Smooth muscle cell (in vitro differentiated cells): ENCODE data around the gene PDGFC. TPM values are rescaled to one million over a fixed set of nuclear protein-coding genes. Genes with fewer than 3 reads are reported as not detected.

Source experiments
- DNase-seq: peaks from one replicate; lab custom pipeline; 2025; ENCODE audit not compliant: unreplicated experiment; lab: John Stamatoyannopoulos, UW
- H2AFZ ChIP-seq: fragments of 200-600 bp; sonication (generic); 2 replicates; pipeline ENCODE4 v1.6.0; 2016; ENCODE audit warnings: antibody characterized with exemption, low read depth, mild to moderate bottlenecking
- H3F3A ChIP-seq: fragments of 200-600 bp; sonication (generic); 2 replicates; pipeline ENCODE4 v1.6.0; 2017; ENCODE audit warnings: antibody characterized with exemption, low read depth
- H3K27ac ChIP-seq: fragments of 200-600 bp; sonication (generic); 2 replicates; pipeline ENCODE4 v1.5.1; 2016; ENCODE audit warnings: low read depth, mild to moderate bottlenecking
- H3K27me3 ChIP-seq: fragments of 200-600 bp; sonication (generic); 2 replicates; pipeline ENCODE4 v1.6.1; 2016; ENCODE audit warnings: low read depth, mild to moderate bottlenecking
- H3K36me3 ChIP-seq: fragments of 200-600 bp; sonication (generic); 2 replicates; pipeline ENCODE4 v1.5.1; 2016; ENCODE audit warnings: low read depth
- H3K4me1 ChIP-seq: fragments of 200-600 bp; sonication (generic); 2 replicates; pipeline ENCODE4 v1.5.1; 2016; ENCODE audit warnings: low read depth
- H3K4me2 ChIP-seq: fragments of 200-600 bp; sonication (generic); 2 replicates; pipeline ENCODE4 v1.6.0; 2016; ENCODE audit warnings: mild to moderate bottlenecking
- H3K4me3 ChIP-seq: fragments of 200-600 bp; sonication (generic); 2 replicates; pipeline ENCODE4 v1.5.1; 2016; ENCODE audit warnings: mild to moderate bottlenecking
- H3K79me2 ChIP-seq: fragments of 200-600 bp; sonication (generic); 2 replicates; pipeline ENCODE4 v1.6.0; 2016; ENCODE audit warnings: low read depth, mild to moderate bottlenecking
- H3K9ac ChIP-seq: fragments of 200-600 bp; sonication (generic); 2 replicates; pipeline ENCODE4 v1.6.0; 2016; ENCODE audit warnings: low read depth
- H3K9me3 ChIP-seq: fragments of 200-600 bp; sonication (generic); replicated peaks from 2 replicates; pipeline ENCODE4 v1.5.1; 2016; ENCODE audit warnings: low read depth
- H4K20me1 ChIP-seq: fragments of 200-600 bp; sonication (generic); 2 replicates; pipeline ENCODE4 v1.6.0; 2016; ENCODE audit warnings: low read depth
- CTCF ChIP-seq: fragments of 200-600 bp; sonication (generic); IDR thresholded peaks from 2 replicates; pipeline ENCODE4 v1.5.1; 2017; ENCODE audit warnings: borderline replicate concordance, mild to moderate bottlenecking, antibody characterized with exemption; ENCODE audit not compliant: insufficient read depth, poor library complexity, severe bottlenecking
- WGBS: methylation state at CpG from one replicate; pipeline ENCODE4 v1.1.7; 2016; ENCODE audit warnings: low lambda C conversion rate; 5-methylcytosine and 5-hydroxymethylcytosine counted together
- polyA plus RNA-seq: library from polyadenylated mRNA; unstranded; fragments of >200 nt; fragmentation: Nextera tagmentation; extraction: Ambion mirVana; gene quantifications from 2 replicates; pipeline ENCODE4 v1.2.1, GENCODE V29; 2016
- total RNA-seq: library from RNA; depleted of rRNA; stranded (reverse); fragments of >200 nt; gene quantifications from 2 replicates; pipeline ENCODE4 v1.2.3, GENCODE V29; 2014

PDGFC gene
- total and polyA plus RNA-seq, 2 experiments from 2014 or later = 56.5 to 135 TPM

- no peak overlapping the region for H3K9ac ChIP-seq
- H3K4me2 ChIP-seq = no peak overlapping the region
- H3K9me3 ChIP-seq = no peaks in the 10 kb centered on the region
- no peak for TF ChIP-seq CTCF
- no peaks in the 10 kb centered on the region for H3K4me1 ChIP-seq
- H3K27ac ChIP-seq = no peak overlapping the region
- H2AFZ ChIP-seq = no peak overlapping the region
- H3K27me3 ChIP-seq = no peaks in the 10 kb centered on the region
- H3K36me3 ChIP-seq = no peaks in the 10 kb centered on the region
- no peaks in the 10 kb centered on the region for H3F3A ChIP-seq
- no peaks in the 10 kb centered on the region for H4K20me1 ChIP-seq
- WGBS = 87% methylated on average over 2 of the region's 2 CpGs
- no peaks in the 10 kb centered on the region for H3K79me2 ChIP-seq
- H3K4me3 ChIP-seq = no peak overlapping the region
- no peak for DNase-seq
These were observed 246.3 kb downstream of the PDGFC start for GRCh38 chr4:156725257-156725656.

GRCh38 chr4:156723951-156724668, 247.5 kb downstream of the PDGFC start:
- Histone ChIP-seq H3K27me3 (no peaks in the 10 kb centered on the region), H3K36me3 (no peaks in the 10 kb centered on the region), H3K79me2 (no peaks in the 10 kb centered on the region), H3K4me2 (no peak overlapping the region), H3K9me3 (no peaks in the 10 kb centered on the region), H4K20me1 (no peaks in the 10 kb centered on the region), H3K27ac (no peak overlapping the region), H3K9ac (no peak overlapping the region), H3K4me1 (no peaks in the 10 kb centered on the region), H3F3A (no peaks in the 10 kb centered on the region), H3K4me3 (no peak overlapping the region), H2AFZ (no peak overlapping the region)
- TF ChIP-seq CTCF = no peak
- WGBS = 93% methylated on average over 11 of the region's 11 CpGs
- no peak for DNase-seq

- Histone ChIP-seq H3K27ac (no peak overlapping the region), H3K9me3 (no peaks in the 10 kb centered on the region), H4K20me1 (no peaks in the 10 kb centered on the region), H3K4me1 (no peaks in the 10 kb centered on the region), H3K79me2 (no peaks in the 10 kb centered on the region), H3K4me3 (no peak overlapping the region), H3F3A (no peaks in the 10 kb centered on the region), H3K27me3 (no peaks in the 10 kb centered on the region), H3K36me3 (no peaks in the 10 kb centered on the region), H3K9ac (no peak overlapping the region), H3K4me2 (no peak overlapping the region), H2AFZ (peak overlapping the region; percentile 50)
- TF ChIP-seq CTCF = no peak
- DNase-seq = no peak
- WGBS = 67% methylated on average over 8 of the region's 8 CpGs
These were observed 253.4 kb downstream of the PDGFC start for GRCh38 chr4:156718226-156718625.

- Histone ChIP-seq H3K9me3 (no peaks in the 10 kb centered on the region), H3K4me2 (no peak overlapping the region), H3K9ac (no peak overlapping the region), H3K4me1 (no peaks in the 10 kb centered on the region), H4K20me1 (no peaks in the 10 kb centered on the region), H3K79me2 (no peaks in the 10 kb centered on the region), H3K27me3 (no peaks in the 10 kb centered on the region), H3K27ac (no peak overlapping the region), H3K36me3 (no peaks in the 10 kb centered on the region), H3K4me3 (no peak overlapping the region), H3F3A (no peaks in the 10 kb centered on the region), H2AFZ (peak overlapping the region; percentile 51)
- TF ChIP-seq CTCF = no peak
- no peak for DNase-seq
- 80% methylated on average over 4 of the region's 4 CpGs for WGBS
These were observed 260.4 kb downstream of the PDGFC start for GRCh38 chr4:156711193-156711590.
